Endodermal cell (in vitro differentiated cells): ENCODE results near the gene SH3BP4. TPM values are rescaled to one million over a fixed set of nuclear protein-coding genes. Genes with fewer than 3 reads are reported as not detected.

Source experiments
- DNase-seq: peaks from one replicate; pipeline ENCODE4 v3.0.0-alpha.2; 2017
- H3K27ac ChIP-seq: 2 replicates; pipeline ENCODE4 v1.5.1; 2013; ENCODE audit warnings: mild to moderate bottlenecking, low read depth, low read length, moderate library complexity
- H3K27me3 ChIP-seq: 2 replicates; pipeline ENCODE4 v1.6.1; 2013; ENCODE audit warnings: mild to moderate bottlenecking, low read length, moderate library complexity; ENCODE audit not compliant: insufficient read depth, control insufficient read depth, poor library complexity, severe bottlenecking
- H3K36me3 ChIP-seq: 2 replicates; pipeline ENCODE4 v1.7.0; 2013; ENCODE audit warnings: mild to moderate bottlenecking, low read length, moderate library complexity; ENCODE audit not compliant: control insufficient read depth, insufficient read depth
- H3K4me1 ChIP-seq: one replicate; pipeline ENCODE4 v1.7.0; 2013; ENCODE audit warnings: low read length; ENCODE audit not compliant: control insufficient read depth, insufficient read depth
- H3K4me3 ChIP-seq: 2 replicates; pipeline ENCODE4 v1.5.1; 2013; ENCODE audit warnings: mild to moderate bottlenecking, low read length, moderate library complexity
- H3K9ac ChIP-seq: 2 replicates; pipeline ENCODE4 v1.6.1; 2013; ENCODE audit warnings: mild to moderate bottlenecking, low read length, moderate library complexity; ENCODE audit not compliant: poor library complexity, severe bottlenecking; ENCODE audit errors: extremely low read depth
- H3K9me3 ChIP-seq: 2 replicates; pipeline ENCODE4 v1.6.1; 2013; ENCODE audit warnings: mild to moderate bottlenecking, low read length, moderate library complexity; ENCODE audit not compliant: control insufficient read depth
- H3K27ac Mint-ChIP-seq: 2 replicates; pipeline ENCODE4 v1.8.0; 2020; ENCODE audit warnings: mixed read lengths
- H3K27me3 Mint-ChIP-seq: 2 replicates; pipeline ENCODE4 v1.8.0; 2021; ENCODE audit warnings: mild to moderate bottlenecking, mixed read lengths; ENCODE audit not compliant: insufficient read depth
- H3K36me3 Mint-ChIP-seq: 2 replicates; pipeline ENCODE4 v1.8.0; 2020; ENCODE audit warnings: low read depth, mixed read lengths
- H3K4me1 Mint-ChIP-seq: 2 replicates; pipeline ENCODE4 v1.8.0; 2020; ENCODE audit warnings: mixed read lengths
- H3K4me3 Mint-ChIP-seq: 2 replicates; pipeline ENCODE4 v1.8.0; 2020; ENCODE audit warnings: mild to moderate bottlenecking, moderate library complexity, mixed read lengths
- H3K9me3 Mint-ChIP-seq: 2 replicates; pipeline ENCODE4 v1.8.0; 2020; ENCODE audit warnings: mild to moderate bottlenecking, mixed read lengths
- CTCF ChIP-seq: fragments of 200-600 bp; sonication (generic); conservative IDR thresholded peaks from 2 replicates; pipeline ENCODE4 v1.5.0; 2021; ENCODE audit warnings: antibody characterized with exemption, mild to moderate bottlenecking
- WGBS, 2 experiments: methylation state at CpG; one replicate each; pipeline versions ENCODE4 v1.1.5 to v1.1.7; 2013; ENCODE audit warnings: missing lambda C conversion rate in 2 of 2, mixed read lengths in 1 of 2; ENCODE audit not compliant: insufficient coverage in 1 of 2, insufficient read length in 1 of 2; 5-methylcytosine and 5-hydroxymethylcytosine counted together
- total RNA-seq, 2 donors: library from RNA; stranded (reverse); fragmentation: NEBNext Ultra II Directional in 1 of 2; extraction: Animal tissue kit (Norgen Biotek cat#: 25700) in 1 of 2; gene quantifications; 2 replicates in 1 of 2; 3 replicates in 1 of 2; pipeline ENCODE4 v1.2.1, GENCODE V29; 2021

Gene SH3BP4
- total RNA-seq, 2 donors from 2014 or later, result 49.1 to 53.4 TPM

DNA sequence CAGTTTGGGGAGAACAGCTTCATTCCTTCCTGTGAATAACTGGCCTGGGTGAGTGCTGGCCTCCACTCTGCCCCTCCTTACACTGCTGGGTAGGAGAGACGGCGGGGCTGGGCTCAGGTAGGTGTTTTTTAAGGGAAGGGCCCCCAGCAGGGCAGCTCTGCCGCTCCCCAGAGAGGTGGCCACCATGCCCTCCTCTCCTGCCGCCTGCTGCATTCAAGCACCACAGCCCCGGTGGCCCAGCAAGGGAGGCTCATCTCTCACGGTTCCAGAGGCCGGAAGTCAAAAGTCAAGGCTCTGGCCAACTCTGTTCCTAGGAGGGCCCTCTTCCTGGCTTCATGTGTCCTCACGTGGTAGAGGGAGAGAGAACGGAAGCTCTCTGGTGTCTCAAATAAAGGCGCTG lies 81.1 kb downstream of the SH3BP4 start:
- no peak for DNase-seq
- Mint-ChIP-seq H3K36me3 (peaks cover 40% of the 10 kb centered on the region), H3K4me3 (no peak overlapping the region), H3K27ac (peak overlapping the region; percentile 42), H3K9me3 (no peaks in the 10 kb centered on the region), H3K27me3 (no peaks in the 10 kb centered on the region), H3K4me1 (no peaks in the 10 kb centered on the region)
- H3K27ac ChIP-seq, result no peak overlapping the region
- 93 to 94% methylated on average over 3 to 10 of the region's 10 CpGs for WGBS, 2 experiments
- no peak overlapping the region for H3K9ac ChIP-seq
- no peaks in the 10 kb centered on the region for H3K4me1 ChIP-seq
- no peak overlapping the region for H3K4me3 ChIP-seq
- no peaks in the 10 kb centered on the region for H3K27me3 ChIP-seq
- no peak for TF ChIP-seq CTCF
- no peaks in the 10 kb centered on the region for H3K9me3 ChIP-seq
- peaks cover 46% of the 10 kb centered on the region for H3K36me3 ChIP-seq

DNA sequence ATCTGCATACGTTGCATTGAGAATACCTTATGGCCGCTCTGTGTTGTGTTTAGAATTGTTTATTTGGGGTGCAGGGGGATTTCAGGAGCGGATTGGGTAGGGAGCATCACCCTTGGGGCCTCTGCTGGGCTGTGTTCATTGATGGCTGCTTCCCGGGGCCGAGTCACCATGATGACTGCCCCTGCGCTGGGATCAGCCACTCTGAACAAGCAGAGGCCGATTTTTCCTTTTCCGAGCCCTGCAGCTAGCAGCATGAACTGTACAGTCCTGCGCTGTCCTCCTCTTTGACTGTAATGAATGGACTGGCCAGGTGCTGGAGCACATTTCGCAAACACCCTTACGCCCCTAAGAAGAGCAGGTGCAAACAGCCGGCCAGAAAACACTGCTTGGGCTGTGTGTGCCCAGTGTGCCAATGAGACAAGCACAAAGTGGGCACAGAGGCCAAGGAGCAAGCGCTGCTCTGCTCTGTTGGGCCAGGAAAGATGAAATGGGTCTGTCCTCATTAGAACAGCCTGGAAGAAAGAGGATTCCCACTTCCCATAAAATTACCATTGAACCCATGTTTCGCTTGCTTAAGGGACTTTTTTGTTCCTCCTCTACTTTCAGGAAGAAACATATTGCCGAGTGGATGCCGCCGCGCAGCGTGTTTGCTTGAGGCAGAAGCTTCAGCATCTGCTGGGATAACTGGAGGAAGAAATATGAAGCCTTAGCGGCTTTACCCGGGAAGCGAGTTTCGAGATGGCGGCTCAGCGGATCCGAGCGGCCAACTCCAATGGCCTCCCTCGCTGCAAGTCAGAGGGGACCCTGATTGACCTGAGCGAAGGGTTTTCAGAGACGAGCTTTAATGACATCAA lies 82.7 kb downstream of the SH3BP4 start:
- no peak overlapping the region for H3K27ac Mint-ChIP-seq
- no peaks in the 10 kb centered on the region for H3K4me1 ChIP-seq
- no peaks in the 10 kb centered on the region for H3K4me1 Mint-ChIP-seq

GRCh38 chr2:235037604-235038166 lies 85.9 kb downstream of the SH3BP4 start:
- Mint-ChIP-seq H3K4me1 (no peaks in the 10 kb centered on the region), H3K27me3 (no peaks in the 10 kb centered on the region), H3K36me3 (peaks cover 69% of the 10 kb centered on the region), H3K4me3 (no peak overlapping the region), H3K27ac (no peak overlapping the region), H3K9me3 (no peaks in the 10 kb centered on the region)
- no peak overlapping the region for H3K9ac ChIP-seq
- H3K4me1 ChIP-seq, result no peaks in the 10 kb centered on the region
- no peak overlapping the region for H3K27ac ChIP-seq
- H3K4me3 ChIP-seq, result no peak overlapping the region
- H3K27me3 ChIP-seq, result no peaks in the 10 kb centered on the region
- peaks cover 80% of the 10 kb centered on the region for H3K36me3 ChIP-seq
- DNase-seq, result no peak
- no peaks in the 10 kb centered on the region for H3K9me3 ChIP-seq
- WGBS, 2 experiments, result 95 to 100% methylated on average over 7 to 8 of the region's 8 CpGs
- no peak for TF ChIP-seq CTCF

More for the DNA sequence above, 82.7 kb downstream of the SH3BP4 start:
- Mint-ChIP-seq H3K36me3 (peaks cover 40% of the 10 kb centered on the region), H3K27me3 (no peaks in the 10 kb centered on the region), H3K4me3 (no peak overlapping the region), H3K9me3 (no peaks in the 10 kb centered on the region)
- H3K27me3 ChIP-seq, result no peaks in the 10 kb centered on the region
- TF ChIP-seq CTCF, result no peak
- no peak overlapping the region for H3K27ac ChIP-seq
- H3K9ac ChIP-seq, result no peak overlapping the region
- no peak overlapping the region for H3K4me3 ChIP-seq
- 95% methylated on average over 22 to 30 of the region's 30 CpGs for WGBS, 2 experiments
- H3K36me3 ChIP-seq, result peaks cover 51% of the 10 kb centered on the region
- DNase-seq, result no peak
- H3K9me3 ChIP-seq, result no peaks in the 10 kb centered on the region
